Left lobe of liver (tissue), 2 donors: ENCODE data around the gene PCNA. TPM values are rescaled to one million over a fixed set of nuclear protein-coding genes. Genes with fewer than 3 reads are reported as not detected.

ENCODE experiments used
- ATAC-seq: fragments of 200-7000 bp; cut with Tn5 transposase; one replicate; pipeline ENCODE4 v1.9.1; 2020; ENCODE audit warnings: mild to moderate bottlenecking, moderate library complexity
- DNase-seq: peaks from one replicate; pipeline ENCODE4 v3.0.0-alpha.2; 2020; ENCODE audit warnings: low spot score
- total RNA-seq: library from RNA; stranded (reverse); gene quantifications from one replicate; pipeline ENCODE4 v1.2.1, GENCODE V29; 2021
- donor health status: DM: no; HTN: no; CAD: no; lungs with moderate emphysema.
- donor health status: DM: no; HTN: yes; CAD: no.

The PCNA gene
- total RNA-seq, 1 donor from 2014 or later: 18.5 TPM

DNA sequence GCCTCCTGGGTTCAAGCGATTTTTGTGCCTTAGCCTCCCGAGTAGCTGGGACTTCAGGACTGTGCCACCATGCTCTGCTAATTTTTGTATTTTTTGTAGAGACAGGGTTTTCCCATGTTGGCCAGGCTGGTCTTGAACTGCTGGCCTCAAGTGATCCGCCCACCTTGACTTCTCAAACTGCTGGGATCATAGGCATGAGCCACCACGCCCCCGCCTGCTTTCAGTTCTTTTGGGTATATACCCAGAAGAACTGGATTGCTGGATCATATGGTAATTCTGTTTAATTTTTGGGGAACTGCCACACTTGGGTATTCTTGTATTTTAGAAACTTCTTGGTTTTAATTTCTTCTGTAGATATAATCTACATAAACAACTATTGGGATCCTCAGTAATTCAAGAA lies 24.1 kb upstream of the PCNA start:
- DNase-seq: no peak
- no peak for ATAC-seq

DNA sequence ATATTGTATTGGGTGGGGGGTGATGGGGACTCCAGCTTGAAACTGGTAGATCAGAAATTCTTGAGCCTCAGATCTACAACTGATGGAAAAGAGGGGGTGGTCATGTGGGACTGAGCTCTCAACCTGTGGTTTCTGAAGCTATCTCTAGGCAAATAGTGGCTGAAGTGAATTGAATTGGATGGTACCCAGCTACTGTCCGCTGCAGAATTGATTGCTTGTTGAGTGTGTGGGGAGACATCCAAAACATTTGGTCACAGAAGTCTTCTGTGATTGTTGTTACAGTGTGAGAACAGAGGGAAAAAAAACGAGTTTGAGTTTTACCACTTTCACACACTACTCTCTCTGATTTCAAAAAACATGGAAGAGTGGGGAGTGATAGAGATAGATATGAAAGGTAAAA lies 21.9 kb upstream of the PCNA start:
- ATAC-seq (peak; percentile 71), DNase-seq (no peak)

DNA sequence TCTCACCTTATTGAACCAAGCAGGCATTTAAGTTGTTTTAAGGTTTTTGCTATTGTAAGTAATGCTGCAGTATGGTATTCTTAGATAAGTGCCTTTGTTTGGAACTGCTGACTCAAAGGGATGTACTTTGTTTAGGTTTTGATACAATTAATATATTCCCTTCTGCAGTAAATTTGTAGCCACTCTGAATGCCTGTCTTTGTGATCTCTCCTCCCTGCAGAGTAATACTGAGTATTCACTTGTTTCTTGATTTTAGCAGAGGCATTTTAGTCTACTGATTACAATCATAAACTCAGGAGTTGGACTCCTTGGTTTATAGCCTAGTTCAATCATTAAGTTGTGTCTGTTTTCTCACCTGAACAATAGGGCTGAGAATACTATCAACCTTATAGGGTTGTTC lies 20.4 kb upstream of the PCNA start:
- no peak for DNase-seq
- no peak for ATAC-seq

DNA sequence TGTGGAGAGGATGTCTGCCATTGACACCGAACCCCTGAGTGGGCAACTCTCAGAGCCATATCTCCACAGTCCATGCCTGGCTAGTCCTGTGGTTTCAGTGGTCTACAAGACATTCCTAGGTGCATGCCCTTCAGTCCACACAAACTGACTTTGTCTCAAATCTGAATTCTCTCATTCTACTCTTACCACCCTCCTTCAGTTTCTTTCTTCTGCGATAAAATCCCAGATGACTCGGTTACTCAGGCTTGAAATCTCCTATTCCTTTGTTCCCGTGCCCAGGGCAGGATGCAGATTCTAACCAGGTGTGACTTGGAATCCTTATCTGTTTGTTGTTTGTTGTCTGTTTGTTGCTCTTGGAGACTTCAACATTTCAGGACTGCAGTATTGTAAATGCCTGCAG lies 16.3 kb upstream of the PCNA start:
- ATAC-seq (no peak), DNase-seq (no peak)

DNA sequence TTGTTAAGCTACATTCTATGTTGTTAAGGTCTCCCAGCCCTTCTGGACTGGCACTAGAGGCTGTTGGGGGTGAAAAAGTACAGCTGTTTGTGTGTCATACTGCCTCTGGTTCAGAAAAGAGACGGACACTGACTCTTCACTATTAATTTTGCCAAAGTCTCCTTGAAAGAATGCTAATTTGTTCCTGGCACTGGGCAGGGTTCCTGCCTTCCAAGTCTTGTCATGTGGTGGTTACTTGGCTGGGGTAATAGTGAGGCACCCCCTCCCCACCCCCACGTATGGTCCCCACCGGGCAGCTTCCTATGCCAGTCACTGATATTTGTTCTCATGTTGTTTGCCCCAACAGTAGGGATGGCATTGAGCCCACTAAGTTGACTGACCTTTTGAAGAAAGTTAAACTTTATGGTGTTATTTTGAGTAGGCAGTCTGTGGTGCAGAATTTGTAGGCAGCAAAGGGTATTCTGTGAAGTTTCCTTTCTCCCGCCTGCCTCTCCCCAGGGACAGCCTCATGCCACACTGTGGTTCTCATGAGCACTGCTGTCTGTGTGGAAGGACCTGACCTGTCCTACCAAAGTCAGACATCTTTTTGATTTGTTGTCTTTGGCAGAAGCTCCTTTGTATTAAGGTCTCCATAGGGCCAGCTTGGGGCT lies 15.7 kb upstream of the PCNA start:
- ATAC-seq (peak; percentile 85), DNase-seq (peak; percentile 56)

DNA sequence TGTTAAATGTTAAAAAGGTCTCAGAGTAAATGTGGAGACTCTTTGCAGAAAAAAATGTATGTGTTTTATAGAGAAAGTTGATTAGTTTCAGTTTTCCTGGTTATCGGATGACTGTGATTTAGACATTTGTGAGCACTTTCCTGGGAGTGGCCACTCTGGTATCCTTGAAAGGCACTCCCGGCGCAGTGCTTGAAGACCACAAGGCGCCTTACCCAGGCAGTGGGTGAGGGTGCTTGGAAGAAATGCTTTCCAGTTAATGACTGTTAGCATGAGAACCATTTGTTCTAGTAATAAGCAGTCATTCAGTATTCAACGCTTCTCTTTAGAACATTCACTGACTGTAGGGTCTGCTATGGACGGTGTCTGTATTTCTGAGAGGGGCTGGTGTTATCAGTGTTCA lies 14.2 kb upstream of the PCNA start:
- ATAC-seq (no peak), DNase-seq (no peak)

DNA sequence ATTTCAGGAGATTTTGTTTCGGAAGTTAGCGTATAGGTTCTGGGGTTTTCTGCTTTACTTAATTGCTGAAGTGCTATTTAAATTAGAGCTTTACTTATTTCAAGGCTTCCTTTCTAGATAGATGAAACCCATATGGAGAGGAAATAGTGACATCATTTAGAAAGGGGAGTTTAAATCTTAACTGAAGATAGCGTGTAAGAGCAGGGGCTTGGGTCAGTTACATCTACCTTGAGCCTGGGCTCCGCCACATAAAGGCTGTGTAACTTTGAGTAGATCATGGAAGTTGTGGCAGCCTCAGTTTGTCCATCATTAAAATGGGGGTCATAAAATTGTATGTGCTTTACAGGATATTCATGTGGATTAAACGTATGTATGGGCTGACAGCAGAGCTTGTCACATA lies 11.7 kb upstream of the PCNA start:
- DNase-seq: no peak
- no peak for ATAC-seq

DNA sequence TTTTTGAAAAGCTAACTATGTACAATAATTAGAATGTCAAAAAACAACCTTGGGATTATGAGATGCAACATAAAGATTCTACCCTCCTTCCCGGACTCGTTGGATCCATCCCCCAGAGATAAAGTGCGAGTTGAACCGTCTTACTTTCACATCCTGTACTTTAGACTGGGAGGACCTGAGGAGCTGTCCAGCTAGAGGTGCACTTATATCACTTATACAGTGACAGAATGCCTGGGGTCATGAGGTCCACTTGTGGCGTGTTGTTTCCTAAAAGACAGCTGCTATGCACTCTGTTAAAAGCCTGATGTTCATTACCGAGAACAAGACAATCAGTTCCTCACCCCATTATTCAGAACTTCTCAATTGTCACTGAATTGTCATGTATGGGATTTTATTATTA lies 9.1 kb upstream of the PCNA start:
- ATAC-seq (no peak), DNase-seq (peak; percentile 23)

DNA sequence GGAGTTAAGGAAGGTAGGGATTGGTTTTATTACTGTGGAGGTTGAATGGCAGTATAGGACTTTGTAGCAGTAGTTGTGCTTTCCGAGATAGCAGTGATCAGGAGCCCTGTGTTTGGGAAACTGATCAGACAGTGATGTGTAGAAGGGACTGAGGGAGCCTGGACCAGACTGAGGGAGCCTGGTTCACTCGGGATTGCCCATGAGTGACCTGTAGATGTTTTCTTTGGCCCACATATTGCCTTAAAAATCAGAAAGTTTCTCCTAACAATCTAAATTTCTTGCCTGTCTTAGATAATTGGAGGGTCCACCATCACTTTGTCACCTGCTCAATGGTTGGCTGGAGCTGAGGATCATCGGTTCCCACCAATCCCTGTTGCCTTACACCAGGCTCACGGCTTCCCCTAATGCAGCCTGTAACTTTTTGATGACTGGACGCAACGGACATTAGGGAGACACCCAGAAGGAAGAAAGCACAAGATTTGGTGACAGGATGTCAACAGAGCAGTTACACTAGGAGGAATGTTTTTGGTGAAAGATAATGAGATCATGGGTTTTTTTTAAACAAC lies 8.2 kb upstream of the PCNA start:
- DNase-seq (peak; percentile 37), ATAC-seq (no peak)

DNA sequence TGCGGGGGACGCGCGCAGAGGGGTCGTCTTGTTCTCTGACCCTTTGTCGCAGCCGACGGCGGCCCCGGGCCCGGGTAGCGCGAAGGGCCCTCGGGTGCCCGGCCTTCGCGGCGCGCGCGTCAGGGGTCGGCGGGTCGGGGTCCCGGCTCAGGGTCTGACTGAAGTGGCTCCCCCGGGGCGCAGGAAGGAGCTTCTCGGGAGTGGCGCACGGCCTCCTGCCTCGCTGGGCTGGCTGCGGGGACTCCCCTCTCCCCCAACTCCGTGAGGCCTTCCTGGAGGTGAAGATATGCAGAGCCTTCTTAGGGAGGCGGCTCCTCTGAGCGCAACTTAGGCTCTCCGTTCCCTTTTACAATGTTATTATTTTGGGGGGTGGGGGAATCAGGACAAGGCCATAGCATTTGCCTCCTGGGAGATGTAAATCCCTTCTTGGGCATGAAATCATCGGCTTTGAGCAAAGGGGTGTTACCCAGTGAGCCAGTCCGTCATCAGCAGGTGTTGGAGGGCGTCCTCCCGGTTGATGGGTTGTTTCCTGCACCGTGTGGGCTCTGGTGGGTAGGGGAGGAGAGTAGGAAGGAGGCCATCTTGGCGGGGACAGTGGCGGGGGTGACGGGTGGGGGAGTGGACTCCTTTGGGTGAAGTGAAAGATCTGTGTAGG lies 7.6 kb upstream of the PCNA start:
- DNase-seq: peak; percentile 55
- ATAC-seq: peak; percentile 11

DNA sequence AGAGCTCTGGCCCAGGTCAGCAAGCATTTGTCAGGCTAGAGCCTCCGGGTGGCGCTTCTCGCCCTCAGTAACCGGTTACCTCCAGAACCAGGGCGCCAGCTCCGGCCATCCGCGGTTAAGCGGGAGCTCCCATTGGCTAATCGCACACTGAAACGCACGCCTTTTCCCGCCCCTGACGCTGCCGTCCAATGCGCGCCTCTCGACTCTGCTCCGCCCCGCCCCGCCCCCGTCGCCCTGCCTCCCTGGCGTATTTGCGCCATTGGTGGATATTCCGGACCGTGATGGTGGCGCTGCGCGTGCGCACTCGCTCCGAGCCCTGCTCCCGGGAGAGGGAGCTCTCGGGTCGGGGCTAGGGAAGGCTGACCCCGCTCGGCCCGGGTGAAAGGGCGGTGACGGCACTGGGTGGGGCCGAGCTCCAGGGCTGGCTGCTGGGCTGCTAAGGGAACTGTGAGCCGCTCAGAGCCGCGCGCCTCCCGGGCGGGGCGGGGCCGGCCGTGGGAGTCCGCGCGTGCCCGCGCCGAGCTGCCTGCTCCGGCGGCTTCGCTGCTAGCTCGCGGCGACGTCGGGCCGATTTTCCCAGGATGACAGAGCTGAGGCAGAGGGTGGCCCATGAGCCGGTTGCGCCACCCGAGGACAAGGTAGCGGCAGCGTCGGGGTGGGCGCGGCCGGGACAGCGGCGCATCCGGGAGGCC lies 6.9 kb upstream of the PCNA start, which contains the start of gene CDS2:
Gene CDS2 (plus strand): TSS at position 497 of the 692 bp plus-strand sequence. CDS start 85 bp downstream, at position 582.
- DNase-seq: peak; percentile 100

DNA sequence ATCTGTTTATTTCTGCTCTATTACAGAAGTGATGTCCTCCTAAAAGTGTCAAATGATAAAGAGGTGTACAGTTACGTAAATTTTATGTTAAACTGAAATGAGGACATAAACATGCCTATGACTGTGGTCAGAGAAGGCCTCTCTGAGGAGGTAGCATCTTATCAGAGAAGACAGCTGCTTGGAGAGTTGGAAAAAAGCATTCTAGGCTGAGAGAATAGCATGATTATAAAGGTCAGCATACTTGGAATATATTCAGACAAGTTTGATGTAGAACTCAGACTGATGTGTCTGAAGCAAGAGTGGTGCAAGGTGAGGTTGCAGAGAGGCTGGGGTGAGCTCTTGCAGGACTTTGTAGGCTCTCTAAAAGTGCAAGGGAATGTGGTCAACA lies 3.1 kb upstream of the PCNA start:
- DNase-seq (no peak), ATAC-seq (no peak)

More for the DNA sequence above, 6.9 kb upstream of the PCNA start, which contains the start of gene CDS2:
- ATAC-seq: peak; percentile 91

DNA sequence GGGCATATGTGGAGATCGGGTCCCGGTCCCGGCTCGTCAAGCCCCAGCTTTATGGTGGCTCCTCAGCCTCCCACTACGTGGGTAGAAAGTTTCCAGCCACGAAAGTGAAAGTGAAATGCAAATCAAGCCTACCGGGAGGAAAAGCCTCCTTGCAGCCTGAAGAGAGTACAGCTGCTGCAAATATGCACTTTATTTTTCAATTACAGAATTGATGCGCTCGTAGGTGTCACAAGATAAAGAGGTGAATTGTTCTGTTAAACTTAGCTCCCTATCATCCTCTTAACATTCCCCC lies 373 bp upstream of the PCNA start:
- no peak for ATAC-seq
- no peak for DNase-seq

DNA sequence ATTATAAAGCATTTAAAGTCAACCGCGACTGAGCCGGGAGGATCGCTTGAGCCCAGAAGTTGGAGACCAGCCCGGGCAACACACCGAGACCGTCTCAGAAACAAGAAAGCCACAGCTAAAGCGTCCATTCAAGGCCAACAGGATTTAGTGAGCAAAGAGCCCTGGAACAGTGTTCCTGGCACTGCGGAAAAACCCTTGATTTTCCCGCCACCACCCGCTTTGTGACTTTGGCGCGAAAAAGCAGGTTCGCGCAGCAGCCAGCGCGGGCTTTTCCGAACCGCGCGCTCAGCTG lies 669 bp downstream of the PCNA start:
- ATAC-seq (no peak), DNase-seq (no peak)

DNA sequence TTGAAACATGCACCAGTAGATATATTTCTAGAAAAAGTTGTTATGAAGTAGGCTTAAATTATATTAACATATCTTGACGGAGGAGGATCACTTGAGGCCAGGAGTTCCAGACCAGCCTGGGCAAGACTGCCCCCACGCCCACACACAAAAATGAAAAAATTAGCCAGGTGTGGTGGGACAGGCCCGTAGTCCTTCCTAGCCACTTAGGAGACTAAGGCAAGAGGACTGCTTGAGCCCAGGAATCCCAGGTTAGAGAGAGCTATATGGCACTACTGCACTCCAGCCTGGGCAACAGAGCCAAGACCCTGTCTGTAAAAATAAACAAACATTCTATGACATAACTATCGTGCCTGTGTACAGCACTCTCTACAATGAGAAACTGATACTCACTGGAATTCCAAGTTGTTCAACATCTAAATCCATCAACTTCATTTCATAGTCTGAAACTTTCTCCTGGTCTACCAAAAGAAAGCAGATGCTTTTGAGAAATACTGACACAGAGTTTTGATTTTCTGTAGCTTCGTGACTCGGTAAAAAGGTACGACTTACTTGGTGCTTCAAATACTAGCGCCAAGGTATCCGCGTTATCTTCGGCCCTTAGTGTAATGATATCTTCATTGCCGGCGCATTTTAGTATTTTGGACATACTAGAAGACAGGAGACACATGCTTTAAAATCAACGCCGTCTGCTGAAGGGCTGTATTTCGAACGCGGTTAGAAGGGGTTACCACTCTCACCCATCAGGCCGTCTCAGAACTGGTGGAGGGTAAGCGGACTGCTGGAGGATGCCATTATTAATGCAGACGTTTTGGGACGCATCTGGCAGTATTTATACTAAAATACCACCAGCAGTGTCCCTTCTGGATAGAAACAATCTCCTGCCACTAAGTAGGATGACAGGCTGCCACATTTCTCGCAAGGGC lies 1.3 kb downstream of the PCNA start:
- DNase-seq: no peak
- ATAC-seq: no peak

DNA sequence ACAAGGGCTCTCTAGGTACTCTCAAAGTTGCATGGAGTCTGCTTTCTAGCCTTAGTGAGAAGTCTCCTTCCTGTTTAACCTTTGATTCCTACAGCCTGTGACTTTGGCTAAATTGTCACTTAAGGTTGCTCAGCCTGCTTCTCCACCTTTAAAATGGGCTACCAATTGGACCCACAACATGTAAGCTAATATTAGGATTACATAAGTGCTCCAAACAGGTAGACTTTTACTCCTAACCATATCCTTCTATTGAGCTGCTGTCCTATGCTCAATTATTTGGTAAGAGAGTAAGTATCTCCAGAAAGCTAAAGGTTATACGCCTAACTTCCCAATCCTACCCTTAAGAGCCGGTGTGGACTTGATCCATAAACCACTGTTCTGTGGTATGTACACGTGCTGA lies 2.9 kb downstream of the PCNA start:
- no peak for DNase-seq
- ATAC-seq: no peak

DNA sequence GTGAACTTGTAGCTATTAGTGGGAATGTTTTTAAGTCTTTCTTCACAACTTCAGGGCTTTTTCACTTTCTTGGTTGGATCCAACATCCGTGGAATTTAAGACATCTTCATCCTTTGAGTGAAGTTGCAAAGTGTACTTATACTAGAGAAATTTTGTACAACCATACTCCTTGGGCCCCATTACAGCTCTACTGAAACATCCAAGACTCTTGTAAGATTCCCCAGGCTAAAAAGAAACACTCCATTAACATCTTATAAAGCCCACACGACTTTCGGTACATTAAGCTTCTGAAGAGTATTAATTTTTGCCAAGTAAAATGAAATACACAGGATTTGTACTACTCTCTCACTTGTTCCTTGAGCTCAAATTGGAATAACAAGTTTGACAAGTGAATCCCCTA lies 5.4 kb downstream of the PCNA start:
- ATAC-seq (no peak), DNase-seq (no peak)

DNA sequence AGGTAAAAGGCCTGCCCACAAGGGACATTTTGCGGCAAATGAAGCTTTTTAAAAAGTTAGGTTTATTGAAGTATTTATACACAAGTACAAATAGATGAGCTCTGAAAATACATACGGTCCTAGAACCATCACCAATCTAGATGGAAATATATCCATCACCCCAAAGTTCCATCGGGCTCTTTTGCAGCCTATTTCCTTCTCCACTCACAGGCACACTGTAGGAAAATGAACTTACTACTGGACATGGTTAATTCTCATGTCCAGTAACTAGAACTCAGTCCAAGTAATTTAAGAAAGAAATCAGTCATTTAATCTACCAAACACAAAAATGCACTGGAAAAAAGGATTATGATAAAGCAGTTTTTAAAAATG lies 6.2 kb downstream of the PCNA start:
- ATAC-seq: no peak

DNA sequence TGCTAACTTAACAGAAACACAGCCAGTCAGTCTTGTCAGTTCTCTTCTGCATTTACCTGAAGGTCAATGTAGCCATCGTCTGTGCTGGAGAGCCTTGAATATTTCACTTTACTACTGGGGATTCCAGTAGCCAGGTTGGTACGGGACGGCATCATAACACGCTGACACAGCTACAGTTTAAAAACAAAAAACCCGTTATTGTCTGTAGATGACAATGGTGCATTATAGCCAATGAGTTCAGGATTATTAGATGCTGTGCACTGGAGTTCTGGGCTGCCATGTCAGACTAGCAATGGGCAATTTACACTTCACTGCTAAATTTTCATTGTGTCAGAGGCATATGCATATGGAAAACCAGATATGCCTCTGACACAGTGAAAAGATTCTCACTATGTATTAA lies 10.5 kb downstream of the PCNA start:
- DNase-seq (no peak), ATAC-seq (no peak)

More for the DNA sequence above, 6.2 kb downstream of the PCNA start:
- DNase-seq: no peak

DNA sequence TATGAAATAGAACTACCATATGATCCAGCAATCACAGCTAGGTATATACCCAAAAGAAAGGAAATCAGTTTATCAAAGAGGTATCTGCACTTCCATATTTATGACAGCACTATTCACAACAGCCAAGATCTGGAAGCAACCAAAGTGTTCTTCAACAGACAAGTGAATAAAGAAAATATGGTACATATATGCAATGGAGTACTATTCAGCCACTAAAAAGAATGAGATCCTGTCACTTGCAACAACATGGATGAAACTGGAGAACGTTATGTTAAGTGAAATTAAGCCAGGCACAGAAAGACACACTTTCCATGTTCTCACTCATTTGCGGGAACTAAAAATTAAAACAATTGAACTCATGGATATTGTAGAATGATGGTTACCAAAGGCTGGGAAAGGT lies 15.3 kb downstream of the PCNA start:
- no peak for DNase-seq
- ATAC-seq: no peak

DNA sequence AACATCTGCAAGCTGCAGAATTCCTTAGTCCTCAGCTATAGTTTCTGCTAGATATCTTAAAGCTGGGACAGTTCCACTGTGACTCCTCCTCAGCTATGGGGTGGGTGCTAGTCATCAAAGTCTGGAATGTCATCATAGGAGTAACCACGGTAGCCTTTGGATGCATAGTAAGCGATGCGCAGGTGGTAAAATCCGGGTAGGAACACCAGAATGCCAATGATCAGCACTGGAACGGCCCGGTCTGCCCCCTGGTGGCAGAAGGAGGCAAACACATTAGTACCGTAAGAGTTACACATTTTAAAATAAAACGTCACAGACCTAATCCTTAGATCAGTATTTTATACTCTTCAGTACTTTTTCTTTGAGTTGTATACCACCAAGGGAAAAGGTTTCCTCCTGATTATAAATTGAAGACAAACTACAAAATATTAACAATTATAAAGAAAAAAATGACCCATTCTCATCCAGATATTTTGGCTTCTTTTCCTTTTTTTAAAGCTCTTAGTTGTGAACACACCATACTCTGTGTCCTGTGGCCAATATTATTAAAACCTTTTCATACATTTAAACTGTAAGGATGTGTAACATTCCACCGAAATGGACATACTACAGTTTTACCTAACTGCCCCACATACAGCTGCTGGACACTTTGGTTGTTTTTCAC lies 18.9 kb downstream of the PCNA start:
- ATAC-seq (peak; percentile 96), DNase-seq (peak; percentile 75)
